PC-9 (cell line): ENCODE measurements around the gene PTRH2. TPM values are rescaled to one million over a fixed set of nuclear protein-coding genes. Genes with fewer than 3 reads are reported as not detected.
A peak's percentile ranks its signal among the peaks of the same experiment; 100 is the strongest.

Experiments used
- BruUV-seq: library from RNA; stranded (reverse); fragments of 400-500 nt; replicated peaks from 2 replicates; lab custom pipeline; 2021; lab: Mats Ljungman, UMichigan
- CTCF ChIA-PET: fragments of 300-600 bp; sonication (Branson Sonifier 250); formaldehyde crosslinking; loops from one replicate; lab custom pipeline; 2022; ENCODE audit warnings: antibody characterized with exemption; lab: Charles Lee
- POLR2A ChIA-PET: fragments of 300-600 bp; sonication (Branson Sonifier 250); formaldehyde crosslinking; loops from one replicate; lab custom pipeline; 2022; ENCODE audit warnings: antibody characterized with exemption; ENCODE audit not compliant: unreplicated experiment; lab: Charles Lee
- DNase-seq, 2 experiments: peaks; one replicate each; pipeline versions ENCODE4 v3.0.0 to v3.0.0-alpha.2; 2015 to 2022; ENCODE audit warnings: mixed read lengths in 1 of 2
- H2AFZ ChIP-seq: fragments of 200-600 bp; sonication (generic); 2 replicates; pipeline ENCODE4 v1.8.1; 2017; ENCODE audit warnings: antibody characterized with exemption
- H3F3A ChIP-seq: fragments of 200-600 bp; sonication (generic); 2 replicates; pipeline ENCODE4 v1.8.1; 2017; ENCODE audit warnings: antibody characterized with exemption, mild to moderate bottlenecking, low read depth; ENCODE audit not compliant: insufficient read depth
- H3K27ac ChIP-seq: fragments of 200-600 bp; sonication (generic); 2 replicates; pipeline ENCODE4 v1.6.1; 2016; ENCODE audit warnings: mixed run types
- H3K27me3 ChIP-seq: fragments of 200-600 bp; sonication (generic); 2 replicates; pipeline ENCODE4 v1.6.1; 2016; ENCODE audit warnings: low read depth, mixed run types; ENCODE audit not compliant: insufficient read depth
- H3K36me3 ChIP-seq: fragments of 200-600 bp; sonication (generic); 2 replicates; pipeline ENCODE4 v1.6.1; 2016; ENCODE audit warnings: low read depth, mixed run types
- H3K4me1 ChIP-seq: fragments of 200-600 bp; sonication (generic); replicated peaks from 2 replicates; pipeline ENCODE4 v1.6.1; 2016; ENCODE audit warnings: mixed run types; ENCODE audit not compliant: insufficient read depth
- H3K4me2 ChIP-seq: fragments of 200-600 bp; sonication (generic); 2 replicates; pipeline ENCODE4 v1.6.1; 2017; ENCODE audit warnings: mixed run types
- H3K4me3 ChIP-seq: fragments of 200-600 bp; sonication (generic); 2 replicates; pipeline ENCODE4 v1.6.1; 2016; ENCODE audit warnings: mixed run types
- H3K79me2 ChIP-seq: fragments of 200-600 bp; sonication (generic); 2 replicates; pipeline ENCODE4 v1.6.1; 2017; ENCODE audit warnings: low read depth, mixed run types
- H3K9me2 ChIP-seq: fragments of 200-600 bp; sonication (generic); 2 replicates; pipeline ENCODE4 v1.8.1; 2017; ENCODE audit warnings: mild to moderate bottlenecking; ENCODE audit not compliant: insufficient read depth
- H3K9me3 ChIP-seq: fragments of 200-600 bp; sonication (generic); 2 replicates; pipeline ENCODE4 v1.8.1; 2016; ENCODE audit warnings: low read depth; ENCODE audit not compliant: insufficient read depth
- H4K20me1 ChIP-seq: fragments of 200-600 bp; sonication (generic); 2 replicates; pipeline ENCODE4 v1.8.1; 2017; ENCODE audit not compliant: insufficient read depth
- EZH2 ChIP-seq: fragments of 200-600 bp; sonication (generic); IDR thresholded peaks from 2 replicates; pipeline ENCODE4 v1.8.0; 2017; ENCODE audit warnings: antibody characterized with exemption, low read depth
- intact Hi-C: fragments of 100-400 bp; cut with micrococcal nuclease; formaldehyde crosslinking; loops from one replicate; pipeline ENCODE4 v1.10.0; 2022; ENCODE audit not compliant: unreplicated experiment
- total RNA-seq: library from RNA; stranded (reverse); gene quantifications from 2 replicates; pipeline ENCODE4 v1.2.3, GENCODE V29; 2021
- TF ChIP-seq, protein P1 (sequence below): fragments of 200-600 bp; sonication (generic); conservative IDR thresholded peaks from 2 replicates; pipeline ENCODE4 v1.6.1; 2017; ENCODE audit warnings: mixed run types, antibody characterized with exemption, mild to moderate bottlenecking, moderate library complexity

PTRH2 gene
- total RNA-seq, 1 experiment from 2014 or later, result 25.9 TPM

DNA sequence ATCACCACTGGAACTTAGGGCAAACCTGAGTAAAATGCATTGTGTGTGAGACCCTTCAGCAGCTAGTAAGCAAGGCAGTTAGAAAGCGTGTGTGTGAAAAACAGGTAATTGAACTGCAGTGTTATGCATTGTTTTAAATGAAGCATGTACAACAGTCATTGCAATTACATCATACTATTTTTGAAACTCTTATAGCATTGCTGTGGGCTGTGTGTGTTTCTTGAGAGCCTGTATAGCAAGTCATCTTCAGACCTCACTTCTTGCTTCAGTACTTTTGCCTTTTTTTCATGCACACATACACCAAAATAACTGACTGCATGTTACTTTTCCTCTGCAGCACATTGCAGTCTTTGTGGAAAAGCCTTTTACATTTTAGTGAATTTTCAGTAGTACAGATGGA lies 19.2 kb downstream of the PTRH2 start:
- DNase-seq, result no peak
- ChIA-PET CTCF (no interaction called here), POLR2A (interaction anchor here (0.5 kb wide), 1 partner anchor 75 kb away, joined by 5 read pairs; no protein-coding TSS in a partner anchor)
- Histone ChIP-seq H3K27ac (peak overlapping the region; percentile 48; the same call in 1 of the 2 replicates), H3K79me2 (peaks cover 42% of the 10 kb centered on the region), H3K4me2 (no peak overlapping the region), H3K27me3 (no peaks in the 10 kb centered on the region), H3K9me3 (no peaks in the 10 kb centered on the region), H2AFZ (no peak overlapping the region), H3K36me3 (peaks cover 73% of the 10 kb centered on the region), H3K4me1 (peaks cover 8% of the 10 kb centered on the region; the same call in 1 of the 2 replicates), H3K9me2 (no peaks in the 10 kb centered on the region), H4K20me1 (peaks cover 50% of the 10 kb centered on the region), H3K4me3 (no peak overlapping the region), H3F3A (peaks cover 80% of the 10 kb centered on the region)
- intact Hi-C loops, result no loop called here
- TF ChIP-seq, protein P1, sequence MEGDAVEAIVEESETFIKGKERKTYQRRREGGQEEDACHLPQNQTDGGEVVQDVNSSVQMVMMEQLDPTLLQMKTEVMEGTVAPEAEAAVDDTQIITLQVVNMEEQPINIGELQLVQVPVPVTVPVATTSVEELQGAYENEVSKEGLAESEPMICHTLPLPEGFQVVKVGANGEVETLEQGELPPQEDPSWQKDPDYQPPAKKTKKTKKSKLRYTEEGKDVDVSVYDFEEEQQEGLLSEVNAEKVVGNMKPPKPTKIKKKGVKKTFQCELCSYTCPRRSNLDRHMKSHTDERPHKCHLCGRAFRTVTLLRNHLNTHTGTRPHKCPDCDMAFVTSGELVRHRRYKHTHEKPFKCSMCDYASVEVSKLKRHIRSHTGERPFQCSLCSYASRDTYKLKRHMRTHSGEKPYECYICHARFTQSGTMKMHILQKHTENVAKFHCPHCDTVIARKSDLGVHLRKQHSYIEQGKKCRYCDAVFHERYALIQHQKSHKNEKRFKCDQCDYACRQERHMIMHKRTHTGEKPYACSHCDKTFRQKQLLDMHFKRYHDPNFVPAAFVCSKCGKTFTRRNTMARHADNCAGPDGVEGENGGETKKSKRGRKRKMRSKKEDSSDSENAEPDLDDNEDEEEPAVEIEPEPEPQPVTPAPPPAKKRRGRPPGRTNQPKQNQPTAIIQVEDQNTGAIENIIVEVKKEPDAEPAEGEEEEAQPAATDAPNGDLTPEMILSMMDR, result no peak
- no peak for TF ChIP-seq EZH2
- BruUV-seq, result no TSS peak

- intact Hi-C loops, result no loop called here
These were observed 22.3 kb downstream of the PTRH2 start for GRCh38 chr17:59684967-59685366.

GRCh38 chr17:59683283-59683682 lies 23.9 kb downstream of the PTRH2 start:
- peaks cover 31% of the 10 kb centered on the region for H3K79me2 ChIP-seq
- no peak for DNase-seq
- no peaks in the 10 kb centered on the region for H3K9me3 ChIP-seq
- H3K27me3 ChIP-seq, result no peaks in the 10 kb centered on the region
- H3F3A ChIP-seq, result peaks cover 76% of the 10 kb centered on the region
- intact Hi-C loops, result no loop called here
- no peak overlapping the region for H3K4me2 ChIP-seq
- H4K20me1 ChIP-seq, result peaks cover 44% of the 10 kb centered on the region
- TF ChIP-seq, protein P1, result no peak
- TF ChIP-seq EZH2, result no peak
- H3K36me3 ChIP-seq, result peaks cover 85% of the 10 kb centered on the region
- POLR2A ChIA-PET, result interaction anchor here (0.6 kb wide), 1 partner anchor 191 kb away, joined by 4 read pairs; no protein-coding TSS in a partner anchor
- no peak overlapping the region for H2AFZ ChIP-seq
- no peak overlapping the region for H3K4me3 ChIP-seq
- CTCF ChIA-PET, result no interaction called here
- no peak overlapping the region for H3K27ac ChIP-seq
- peaks cover 8% of the 10 kb centered on the region; the same call in 1 of the 2 replicates for H3K4me1 ChIP-seq
- BruUV-seq, result no TSS peak
- H3K9me2 ChIP-seq, result no peaks in the 10 kb centered on the region

More at GRCh38 chr17:59684967-59685366, 22.3 kb downstream of the PTRH2 start:
- Histone ChIP-seq H3K27ac (no peak overlapping the region), H3K9me3 (no peaks in the 10 kb centered on the region), H3K36me3 (peaks cover 84% of the 10 kb centered on the region), H3K4me2 (no peak overlapping the region), H2AFZ (no peak overlapping the region), H4K20me1 (peaks cover 58% of the 10 kb centered on the region), H3K79me2 (peaks cover 48% of the 10 kb centered on the region), H3K27me3 (no peaks in the 10 kb centered on the region), H3K4me3 (no peak overlapping the region), H3K9me2 (no peaks in the 10 kb centered on the region), H3K4me1 (peaks cover 8% of the 10 kb centered on the region; the same call in 1 of the 2 replicates), H3F3A (peaks cover 83% of the 10 kb centered on the region)
- no TSS peak for BruUV-seq
- POLR2A ChIA-PET, result interaction anchor here (0.6 kb wide), 1 partner anchor 200 kb away, joined by 3 read pairs; no protein-coding TSS in a partner anchor
- TF ChIP-seq, protein P1, result no peak
- CTCF ChIA-PET, result interaction anchor here (0.6 kb wide), 1 partner anchor 379 kb away, joined by 6 read pairs; no protein-coding TSS in a partner anchor
- no peak for DNase-seq
